GM20431 (cell line): ENCODE measurements around the gene TRH.

ENCODE experiments used
- in situ Hi-C: fragments of 300-500 bp; cut with MseI, MboI; formaldehyde crosslinking; loops from one replicate; pipeline ENCODE4 v1.15.0; 2020; ENCODE audit warnings: low sequenced_read_pairs; ENCODE audit not compliant: unreplicated experiment

TRH gene

GRCh38 chr3:129974564-129974832 is at the start of gene TRH:
TSS of gene TRH (plus strand) at chr3:129974720. CDS start at chr3:129975817, 1,097 bp downstream.
- in situ Hi-C loops = no loop called here

GRCh38 chr3:129927072-129927471 is 47.4 kb upstream of the TRH start:
- in situ Hi-C loops = loop anchor here (25.0 kb wide), 2 partner anchors 290 to 440 kb away; no protein-coding TSS in a partner anchor

- in situ Hi-C loops = loop anchor here (25.0 kb wide), 2 partner anchors 292 to 442 kb away; no protein-coding TSS in a partner anchor
Measured at GRCh38 chr3:129929383-129929782, 45.1 kb upstream of the TRH start.

- in situ Hi-C loops = loop anchor here (25.0 kb wide), 2 partner anchors 296 to 446 kb away; no protein-coding TSS in a partner anchor
Measured at GRCh38 chr3:129933471-129933870, 41.0 kb upstream of the TRH start.

- in situ Hi-C loops = loop anchor here (25.0 kb wide), 2 partner anchors 297 to 447 kb away; no protein-coding TSS in a partner anchor
Measured at GRCh38 chr3:129934234-129935123, 40.0 kb upstream of the TRH start.

- in situ Hi-C loops = loop anchor here (25.0 kb wide), 2 partner anchors 299 to 449 kb away; no protein-coding TSS in a partner anchor
Measured at GRCh38 chr3:129936757-129937156, 37.8 kb upstream of the TRH start.

- in situ Hi-C loops = loop anchor here (25.0 kb wide), 2 partner anchors 300 to 450 kb away; no protein-coding TSS in a partner anchor
Measured at GRCh38 chr3:129937717-129938116, 36.8 kb upstream of the TRH start.

GRCh38 chr3:129938140-129938930 is 36.2 kb upstream of the TRH start:
- in situ Hi-C loops = loop anchor here (25.0 kb wide), 2 partner anchors 301 to 451 kb away; no protein-coding TSS in a partner anchor

- in situ Hi-C loops = loop anchor here (25.0 kb wide), 2 partner anchors 303 to 453 kb away; no protein-coding TSS in a partner anchor
Measured at GRCh38 chr3:129940086-129940485, 34.4 kb upstream of the TRH start.

- in situ Hi-C loops = loop anchor here (25.0 kb wide), 2 partner anchors 305 to 455 kb away; no protein-coding TSS in a partner anchor
Measured at GRCh38 chr3:129942296-129942695, 32.2 kb upstream of the TRH start.

GRCh38 chr3:129943020-129943419 is 31.5 kb upstream of the TRH start:
- in situ Hi-C loops = loop anchor here (25.0 kb wide), 2 partner anchors 306 to 456 kb away; no protein-coding TSS in a partner anchor

- in situ Hi-C loops = loop anchor here (25.0 kb wide), 2 partner anchors 307 to 457 kb away; no protein-coding TSS in a partner anchor
Measured at GRCh38 chr3:129944709-129945108, 29.8 kb upstream of the TRH start.

GRCh38 chr3:129947538-129948240 is 26.8 kb upstream of the TRH start:
- in situ Hi-C loops = loop anchor here (25.0 kb wide), 2 partner anchors 310 to 460 kb away; no protein-coding TSS in a partner anchor

- in situ Hi-C loops = no loop called here
Measured at GRCh38 chr3:129950318-129951046, 24.0 kb upstream of the TRH start.

GRCh38 chr3:129952556-129953355 is 21.8 kb upstream of the TRH start:
- in situ Hi-C loops = no loop called here

- in situ Hi-C loops = no loop called here
Measured at GRCh38 chr3:129953621-129954020, 20.9 kb upstream of the TRH start.

GRCh38 chr3:129954514-129954913 is 20.0 kb upstream of the TRH start:
- in situ Hi-C loops = no loop called here

- in situ Hi-C loops = no loop called here
Measured at GRCh38 chr3:129956936-129957335, 17.6 kb upstream of the TRH start.
